ENCODE results near the gene TDRD10.

The TDRD10 gene

DNA sequence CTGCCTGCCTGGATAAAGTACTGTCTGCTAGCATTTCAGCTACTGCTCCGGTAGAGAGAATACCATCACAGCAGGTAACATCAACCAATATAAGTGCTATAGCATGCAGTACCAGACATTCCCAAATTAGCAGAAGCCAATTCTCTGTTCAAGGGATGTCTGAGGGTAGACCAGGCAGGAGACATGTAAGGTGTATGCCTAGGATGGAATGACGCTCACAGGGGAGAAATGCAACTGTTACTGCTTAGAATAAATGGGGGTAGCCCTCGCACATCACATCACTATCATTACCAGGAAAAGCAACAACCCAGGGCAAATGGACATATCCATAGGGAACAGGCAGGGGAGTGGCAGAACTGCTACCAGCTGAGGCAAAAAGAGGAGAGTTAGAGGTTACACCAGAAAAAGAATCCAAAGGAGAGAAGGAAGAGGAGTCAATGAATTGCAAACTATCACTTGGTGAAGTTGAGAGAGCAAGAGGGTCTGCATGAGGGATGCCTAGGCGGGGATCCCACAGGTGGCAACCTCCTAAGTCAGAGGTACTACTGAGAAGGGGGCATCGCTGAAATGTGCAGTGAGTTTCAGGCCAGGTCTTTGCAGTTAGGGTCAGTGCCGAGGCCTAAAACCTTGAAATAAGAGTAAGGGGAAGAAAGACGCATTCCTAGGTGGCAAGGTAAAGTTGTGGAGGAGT, 55.4 kb downstream of the TDRD10 start:
- peak overlapping the region; percentile 97 for H3K27ac ChIP-seq
- TF ChIP-seq, protein P1, sequence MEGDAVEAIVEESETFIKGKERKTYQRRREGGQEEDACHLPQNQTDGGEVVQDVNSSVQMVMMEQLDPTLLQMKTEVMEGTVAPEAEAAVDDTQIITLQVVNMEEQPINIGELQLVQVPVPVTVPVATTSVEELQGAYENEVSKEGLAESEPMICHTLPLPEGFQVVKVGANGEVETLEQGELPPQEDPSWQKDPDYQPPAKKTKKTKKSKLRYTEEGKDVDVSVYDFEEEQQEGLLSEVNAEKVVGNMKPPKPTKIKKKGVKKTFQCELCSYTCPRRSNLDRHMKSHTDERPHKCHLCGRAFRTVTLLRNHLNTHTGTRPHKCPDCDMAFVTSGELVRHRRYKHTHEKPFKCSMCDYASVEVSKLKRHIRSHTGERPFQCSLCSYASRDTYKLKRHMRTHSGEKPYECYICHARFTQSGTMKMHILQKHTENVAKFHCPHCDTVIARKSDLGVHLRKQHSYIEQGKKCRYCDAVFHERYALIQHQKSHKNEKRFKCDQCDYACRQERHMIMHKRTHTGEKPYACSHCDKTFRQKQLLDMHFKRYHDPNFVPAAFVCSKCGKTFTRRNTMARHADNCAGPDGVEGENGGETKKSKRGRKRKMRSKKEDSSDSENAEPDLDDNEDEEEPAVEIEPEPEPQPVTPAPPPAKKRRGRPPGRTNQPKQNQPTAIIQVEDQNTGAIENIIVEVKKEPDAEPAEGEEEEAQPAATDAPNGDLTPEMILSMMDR (conservative IDR thresholded peaks at IDR 0.05): no peak

DNA sequence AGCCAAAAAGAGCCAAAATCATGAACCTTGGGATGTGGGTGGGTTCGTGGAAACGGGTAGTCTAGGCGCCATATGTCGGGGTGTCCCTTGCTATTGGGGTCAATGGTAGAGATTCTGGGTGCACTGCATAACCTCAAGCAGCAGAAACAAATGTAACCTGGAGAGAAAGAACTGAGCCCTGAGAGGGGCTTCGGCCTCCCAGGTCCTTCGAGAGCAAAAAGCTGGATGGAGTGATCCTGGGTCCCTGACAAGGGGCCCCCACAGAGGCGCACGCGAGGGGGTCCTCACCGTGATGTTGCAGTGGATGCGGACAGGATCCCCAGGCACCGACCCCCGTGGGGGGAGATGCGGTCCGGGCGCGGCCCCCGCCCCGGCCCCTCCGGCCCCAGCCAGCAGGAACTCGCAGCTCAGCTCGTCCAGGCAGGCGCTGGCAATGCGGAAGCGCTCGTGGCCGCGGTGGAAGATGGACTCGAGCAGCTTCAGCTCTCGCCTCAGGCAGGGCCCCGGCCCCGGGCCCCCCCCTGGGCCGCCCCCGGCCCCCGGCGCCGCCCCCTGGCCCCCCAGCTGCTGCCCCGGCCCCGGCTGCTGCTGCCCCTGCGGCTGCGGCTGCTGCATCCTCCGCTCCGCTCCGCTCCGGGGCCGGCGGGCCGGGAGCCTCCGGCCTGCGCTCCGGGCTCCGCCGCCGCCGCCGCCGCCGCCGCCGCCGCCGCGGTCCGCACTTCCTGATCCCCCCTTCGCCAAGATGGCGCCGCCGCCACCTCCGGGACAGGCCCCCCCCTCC, 56.1 kb downstream of the TDRD10 start, which contains the start of gene UBE2Q1:
UBE2Q1 (minus strand) TSS at position 724 of the 781 bp plus-strand sequence; CDS start at position 615, 109 bp downstream.
- TF ChIP-seq, protein P1 (conservative IDR thresholded peaks at IDR 0.05): no peak
- H3K27ac ChIP-seq: peak within 1 kb of the TSS; percentile 97

DNA sequence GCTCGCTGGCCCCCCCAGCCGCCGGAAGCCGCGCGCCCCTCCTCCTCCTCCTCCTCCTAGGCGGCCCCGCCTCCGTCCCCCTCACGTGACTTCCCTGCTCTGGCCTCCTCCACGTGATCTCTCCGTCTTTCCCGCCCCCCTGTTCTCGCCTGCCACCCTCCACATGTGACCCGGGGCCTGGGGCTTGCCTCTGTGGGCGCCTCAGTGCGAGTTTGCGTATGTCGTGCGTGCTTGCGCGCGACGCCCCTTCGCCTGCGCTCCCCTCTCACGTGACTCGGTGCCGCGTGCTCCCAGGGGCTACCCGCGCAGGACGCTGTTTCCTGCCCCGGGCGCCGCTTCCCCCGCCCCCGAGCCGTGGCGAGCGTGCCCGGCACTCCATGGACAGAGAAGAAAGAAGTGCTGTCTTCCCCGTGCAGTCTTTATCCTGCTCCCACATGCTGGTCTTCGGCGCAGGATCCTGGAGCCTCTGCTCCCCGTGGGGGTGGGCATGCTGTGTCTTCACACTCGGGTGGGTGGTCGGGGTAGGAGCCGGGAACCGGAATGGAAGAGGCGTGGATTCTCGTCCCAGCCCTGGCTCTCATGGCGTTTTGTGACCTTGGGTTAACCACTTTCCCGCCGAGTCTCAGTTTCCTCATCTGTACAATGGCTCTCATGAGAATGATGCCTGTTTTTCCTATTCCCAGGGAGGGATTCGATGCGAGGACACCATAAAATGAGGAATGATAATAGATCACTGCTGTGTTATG, 56.9 kb downstream of the TDRD10 start:
- TF ChIP-seq, protein P1 (conservative IDR thresholded peaks at IDR 0.05): no peak

DNA sequence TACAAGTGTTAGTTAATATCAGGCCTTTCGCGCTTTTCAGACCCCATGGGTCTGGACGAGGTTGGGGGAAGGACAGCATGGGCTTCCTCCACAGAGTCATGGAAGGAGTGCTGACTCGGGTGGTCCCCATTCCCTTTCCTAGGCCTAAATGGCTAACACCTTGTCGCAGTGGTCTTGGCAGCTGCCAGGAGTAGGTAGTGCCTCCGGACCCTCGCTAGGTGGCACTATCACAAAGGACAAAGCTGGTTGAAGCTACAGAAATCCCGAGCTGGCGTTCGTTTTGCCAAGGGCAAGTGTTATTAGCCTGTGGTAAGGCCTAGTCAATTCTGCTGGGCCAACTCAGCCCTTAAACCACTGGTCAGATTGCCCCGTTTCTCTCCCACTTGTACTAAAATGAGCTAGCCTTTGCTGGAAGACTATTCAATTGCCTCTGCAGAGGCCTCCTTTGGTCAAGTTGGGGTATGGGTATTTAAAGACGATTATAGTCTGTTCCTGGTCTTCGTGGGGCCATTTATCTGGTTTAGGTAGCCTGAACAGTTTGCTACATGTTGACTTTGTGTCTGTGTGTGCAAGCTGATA, 57.5 kb downstream of the TDRD10 start:
- peak overlapping the region; percentile 97 for H3K27ac ChIP-seq
- TF ChIP-seq, protein P1 (conservative IDR thresholded peaks at IDR 0.05): peak; percentile 97

More for the DNA sequence above, 56.9 kb downstream of the TDRD10 start:
- H3K27ac ChIP-seq: peak overlapping the region; percentile 97

DNA sequence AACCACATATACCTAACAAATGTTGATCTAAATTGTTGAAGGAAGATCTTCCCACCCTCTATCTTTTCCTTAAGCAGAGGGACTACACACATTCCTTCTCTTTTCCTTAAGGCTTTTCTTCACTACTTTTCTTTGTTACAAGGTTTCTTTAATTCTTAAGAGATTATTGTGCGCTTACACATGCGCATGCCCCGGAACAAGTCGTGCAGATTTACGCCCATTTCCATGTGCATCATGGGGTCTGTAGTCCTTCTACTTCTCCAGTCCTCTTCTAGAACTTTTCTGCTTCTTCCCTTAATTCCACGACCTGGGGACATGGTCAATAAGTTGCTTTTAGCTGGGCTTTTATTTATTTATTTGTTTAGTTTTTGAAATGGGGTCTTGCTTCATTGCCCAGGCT, 63.9 kb downstream of the TDRD10 start:
- H3K27ac ChIP-seq: no peak overlapping the region

DNA sequence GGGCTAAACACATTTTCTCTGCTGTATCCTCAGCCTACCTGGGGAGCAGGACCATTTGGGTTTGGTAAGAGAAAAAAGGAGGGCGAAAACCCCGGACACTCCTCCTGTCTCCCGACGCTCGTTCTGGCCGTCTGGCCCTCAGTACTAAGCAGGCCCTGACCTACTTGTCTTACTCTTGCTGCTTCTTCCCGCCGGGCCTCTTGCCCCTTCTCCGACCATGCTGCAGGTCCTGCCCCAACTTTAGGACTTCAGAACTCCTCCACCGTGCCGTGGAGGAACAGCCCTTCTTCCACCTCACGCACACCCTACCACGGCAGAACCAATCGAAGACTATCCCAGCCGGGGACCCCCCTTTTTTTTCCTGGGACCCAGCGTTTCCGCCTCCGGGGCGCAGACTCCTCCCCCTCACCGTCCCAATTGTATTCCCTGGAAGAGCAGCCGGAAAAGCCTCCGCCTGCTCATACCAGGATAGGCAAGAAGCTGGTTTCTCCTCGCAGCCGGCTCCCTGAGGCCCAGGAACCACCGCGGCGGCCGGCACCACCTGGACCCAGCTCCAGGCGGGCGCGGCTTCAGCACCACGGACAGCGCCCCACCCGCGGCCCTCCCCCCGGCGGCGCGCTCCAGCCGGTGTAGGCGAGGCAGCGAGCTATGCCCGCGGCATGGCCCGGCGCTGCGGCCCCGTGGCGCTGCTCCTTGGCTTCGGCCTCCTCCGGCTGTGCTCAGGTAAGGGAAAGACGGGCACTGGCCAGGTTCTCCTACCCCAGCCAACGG, 65.6 kb downstream of the TDRD10 start, which contains the start of gene CHRNB2:
CHRNB2 (plus strand) TSS at position 393 of the 771 bp plus-strand sequence; CDS start at position 660, 267 bp downstream.
- peak within 1 kb of the TSS; percentile 92 for H3K27ac ChIP-seq
- TF ChIP-seq, protein P1 (conservative IDR thresholded peaks at IDR 0.05): 0 out of 2 replicates have a peak, but pooled peaks have one; percentile 6

More for the DNA sequence above, 63.9 kb downstream of the TDRD10 start:
- TF ChIP-seq, protein P1 (conservative IDR thresholded peaks at IDR 0.05): no peak
